LNCAP (cell line): ENCODE results near the gene SERINC5.

Experiments
- TF ChIP-seq, protein P1 (sequence below): fragments of 450-650 bp; IDR thresholded peaks from 2 replicates; pipeline ENCODE4 v1.5.1; 2017; ENCODE audit warnings: mild to moderate bottlenecking

Gene SERINC5

DNA sequence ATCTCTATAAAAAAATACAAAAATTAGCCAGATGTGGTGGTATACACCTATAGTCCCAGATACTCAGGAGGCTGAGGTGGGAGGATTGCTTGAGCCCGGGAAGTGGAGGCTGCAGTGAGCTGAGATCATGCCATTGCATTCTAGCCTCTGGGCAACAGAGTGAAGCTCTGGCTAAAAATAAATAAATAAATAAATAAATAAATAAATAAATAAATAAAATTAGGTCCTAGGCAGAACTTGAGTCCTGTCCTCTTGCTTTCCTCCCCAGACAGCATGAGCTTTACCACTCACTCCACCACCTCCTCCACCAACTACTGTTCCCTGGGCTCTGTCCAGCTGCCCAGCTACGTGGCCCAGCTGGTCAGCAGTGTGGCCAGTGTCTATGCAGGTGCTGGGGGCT, 32.3 kb upstream of the SERINC5 start:
- TF ChIP-seq, protein P1, sequence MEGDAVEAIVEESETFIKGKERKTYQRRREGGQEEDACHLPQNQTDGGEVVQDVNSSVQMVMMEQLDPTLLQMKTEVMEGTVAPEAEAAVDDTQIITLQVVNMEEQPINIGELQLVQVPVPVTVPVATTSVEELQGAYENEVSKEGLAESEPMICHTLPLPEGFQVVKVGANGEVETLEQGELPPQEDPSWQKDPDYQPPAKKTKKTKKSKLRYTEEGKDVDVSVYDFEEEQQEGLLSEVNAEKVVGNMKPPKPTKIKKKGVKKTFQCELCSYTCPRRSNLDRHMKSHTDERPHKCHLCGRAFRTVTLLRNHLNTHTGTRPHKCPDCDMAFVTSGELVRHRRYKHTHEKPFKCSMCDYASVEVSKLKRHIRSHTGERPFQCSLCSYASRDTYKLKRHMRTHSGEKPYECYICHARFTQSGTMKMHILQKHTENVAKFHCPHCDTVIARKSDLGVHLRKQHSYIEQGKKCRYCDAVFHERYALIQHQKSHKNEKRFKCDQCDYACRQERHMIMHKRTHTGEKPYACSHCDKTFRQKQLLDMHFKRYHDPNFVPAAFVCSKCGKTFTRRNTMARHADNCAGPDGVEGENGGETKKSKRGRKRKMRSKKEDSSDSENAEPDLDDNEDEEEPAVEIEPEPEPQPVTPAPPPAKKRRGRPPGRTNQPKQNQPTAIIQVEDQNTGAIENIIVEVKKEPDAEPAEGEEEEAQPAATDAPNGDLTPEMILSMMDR = no peak

DNA sequence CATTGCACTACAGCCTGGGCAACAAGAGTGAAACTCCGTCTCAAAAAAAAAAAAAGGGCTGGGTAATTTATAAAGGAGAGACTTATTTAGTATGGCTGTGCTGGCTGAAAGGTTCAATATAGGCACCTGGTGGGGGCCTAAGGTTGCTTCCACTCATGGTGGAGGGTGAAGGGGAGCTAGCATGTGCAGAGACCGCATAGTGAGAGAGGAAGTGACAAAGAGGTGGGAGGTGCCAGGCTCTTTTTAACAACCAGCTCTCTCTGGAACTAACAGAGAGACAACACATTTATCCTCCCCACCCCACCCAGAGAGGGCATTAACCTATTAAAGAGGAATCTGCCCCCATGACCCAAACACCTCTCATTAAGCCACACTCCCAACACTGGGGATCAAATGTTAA, 28.9 kb upstream of the SERINC5 start:
- TF ChIP-seq, protein P1 = no peak

DNA sequence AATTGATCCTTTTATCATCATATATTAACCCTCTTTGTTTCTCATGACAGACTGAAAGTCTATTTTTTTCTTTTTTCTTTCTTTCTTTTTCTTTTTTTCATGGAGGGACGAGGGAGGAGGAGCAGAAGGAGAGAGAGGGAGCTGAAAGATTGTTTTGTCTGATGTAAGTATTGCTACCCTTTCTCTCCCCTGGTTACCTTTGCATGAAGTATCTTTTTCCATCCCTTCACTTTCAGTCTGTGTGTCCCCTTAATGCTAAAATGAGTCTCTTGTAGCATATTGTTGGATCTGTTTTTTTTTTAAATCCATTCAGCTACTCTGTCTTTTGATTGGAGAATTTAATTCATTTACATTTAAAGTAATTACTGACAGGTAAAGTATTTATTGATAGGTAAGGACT, 27.5 kb upstream of the SERINC5 start:
- TF ChIP-seq, protein P1 = no peak

DNA sequence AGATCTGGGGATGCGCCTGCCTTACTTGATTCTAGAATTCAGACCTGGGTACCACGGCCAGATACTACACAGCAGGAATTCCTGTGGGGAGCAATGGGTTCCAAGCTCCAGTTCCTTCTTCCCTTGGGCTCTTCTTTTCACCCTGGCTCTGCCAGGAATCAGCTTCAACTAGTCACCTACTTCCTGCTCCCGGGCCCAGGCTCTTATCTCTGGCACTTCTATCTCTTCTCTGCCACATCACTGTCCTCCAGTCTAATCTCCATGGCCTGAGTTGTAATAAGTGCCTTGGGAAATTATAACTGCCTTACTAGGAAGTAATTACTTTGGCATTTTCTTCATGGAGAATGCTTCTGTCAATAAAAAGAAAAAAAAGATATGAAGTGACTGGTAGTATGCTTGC, 26.2 kb upstream of the SERINC5 start:
- TF ChIP-seq, protein P1 = no peak

DNA sequence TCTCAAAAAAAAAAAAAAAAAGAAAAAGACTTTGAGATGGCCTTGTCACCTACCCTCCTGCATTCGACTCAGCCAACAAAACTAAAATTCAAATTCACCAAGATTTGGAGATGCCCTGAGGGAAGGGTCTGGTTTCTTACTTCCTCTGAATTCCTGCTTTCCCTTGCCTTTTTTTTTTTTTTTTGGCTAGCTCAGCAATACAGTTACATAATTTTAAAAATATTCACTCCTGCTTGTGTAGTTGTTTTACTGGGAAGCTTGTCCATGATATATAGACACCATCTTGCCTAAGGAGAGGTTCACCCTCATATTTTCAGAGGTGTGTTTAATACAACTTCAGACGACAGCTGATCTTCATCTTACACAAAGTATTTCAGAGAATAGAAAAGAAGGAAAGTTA, 21.3 kb upstream of the SERINC5 start:
- TF ChIP-seq, protein P1 = no peak

DNA sequence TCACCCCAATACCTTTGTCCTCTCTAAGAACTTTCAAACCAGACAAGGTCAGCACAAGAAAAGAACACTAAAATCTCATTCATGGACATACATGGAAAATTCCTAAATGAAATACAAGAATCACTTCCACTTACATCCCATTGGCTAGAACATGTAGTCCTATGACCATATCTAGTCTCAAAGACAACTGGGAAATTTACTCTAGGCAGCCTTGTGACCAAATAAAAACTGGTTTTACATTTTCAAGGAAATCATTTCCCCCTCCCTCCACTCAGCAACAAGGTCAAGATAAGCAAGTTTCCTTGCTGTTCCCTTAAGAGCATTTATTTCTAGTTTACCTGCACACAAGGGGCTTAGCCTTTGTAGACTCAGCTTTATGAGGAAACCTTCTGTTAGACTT, 20.3 kb upstream of the SERINC5 start:
- TF ChIP-seq, protein P1 = no peak

DNA sequence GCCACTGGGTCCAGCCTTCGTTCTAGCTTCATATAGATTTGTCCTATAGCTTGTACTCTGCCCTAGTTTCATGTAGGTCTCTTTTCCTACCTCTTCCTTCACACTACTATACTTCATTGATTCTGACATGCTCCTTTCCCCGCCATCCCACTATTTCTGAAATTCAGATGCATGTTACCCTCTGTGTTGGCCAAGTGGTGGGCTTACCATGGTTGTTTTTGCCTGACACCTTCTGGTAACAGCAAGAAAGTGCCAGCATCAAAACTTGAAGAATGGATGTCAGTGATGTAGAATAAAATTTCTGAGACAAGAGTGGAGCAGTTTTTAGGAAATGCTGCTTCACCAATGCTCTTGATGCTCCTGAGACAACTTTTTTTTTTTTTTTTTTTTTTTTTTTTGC, 19.5 kb upstream of the SERINC5 start:
- TF ChIP-seq, protein P1 = no peak

DNA sequence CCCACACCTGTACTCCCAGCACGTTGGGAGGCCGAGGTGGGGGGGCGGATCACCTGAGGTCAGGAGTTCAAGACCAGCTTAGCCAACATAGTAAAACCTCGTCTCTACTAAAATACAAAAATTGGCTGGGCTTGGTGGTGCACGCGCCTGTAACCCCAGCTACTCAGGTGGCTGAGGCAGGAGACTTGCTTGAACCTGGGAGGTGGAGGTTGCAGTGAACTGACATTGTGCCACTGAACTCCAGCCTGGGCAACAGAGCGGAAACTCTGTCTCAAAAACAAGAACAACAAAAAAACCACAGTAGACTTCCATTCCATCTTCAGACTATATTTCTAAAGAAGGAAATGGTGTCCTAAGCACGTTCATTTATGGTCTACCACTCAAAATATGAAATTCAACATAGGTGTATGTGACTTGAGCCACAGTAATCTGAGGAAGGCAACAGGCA, 14.2 kb upstream of the SERINC5 start:
- TF ChIP-seq, protein P1 = no peak
